ENCODE measurements around the gene KCNJ11.

Gene KCNJ11

DNA sequence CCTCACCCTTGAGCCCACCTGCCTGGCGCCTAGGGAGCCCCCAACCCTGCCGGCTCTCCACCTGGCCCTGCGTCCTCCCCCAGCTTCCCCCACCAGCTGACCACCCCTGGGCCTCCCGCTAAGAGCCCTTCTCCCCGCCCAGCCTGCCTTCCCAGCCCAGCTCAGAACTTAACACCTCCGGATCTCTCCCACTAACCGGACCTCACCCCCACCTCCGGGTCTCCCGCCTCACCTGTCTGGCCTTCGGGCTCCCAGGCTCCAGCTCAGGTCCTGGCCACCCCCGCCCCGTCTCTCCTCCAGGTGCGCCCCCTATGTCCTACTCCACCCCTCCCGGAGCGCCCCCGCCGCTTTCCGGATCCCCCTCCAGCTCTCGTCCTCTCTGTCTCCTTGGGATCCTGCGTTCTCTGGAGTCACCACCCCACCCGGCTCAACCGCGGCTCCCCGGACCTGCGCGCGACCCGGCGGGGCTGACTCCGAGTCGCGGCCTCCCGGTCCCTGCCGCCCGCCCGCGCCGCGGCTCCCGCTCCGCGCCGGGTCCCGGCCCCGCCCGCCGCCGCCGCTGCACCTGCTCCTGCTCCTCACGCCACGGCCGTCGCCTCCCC, at the start of gene KCNJ11:
KCNJ11 (minus strand) TSS at position 51 of the 602 bp plus-strand sequence. CDS start 568 bp downstream, outside the sequence.
- TF ChIP-seq GATA2 (IDR thresholded peaks at IDR 0.05; ENCODE audit: low read depth, low read length), result no peak
- TF ChIP-seq GATA3 (IDR thresholded peaks at IDR 0.05; ENCODE audit: low read depth, low read length), result no peak

DNA sequence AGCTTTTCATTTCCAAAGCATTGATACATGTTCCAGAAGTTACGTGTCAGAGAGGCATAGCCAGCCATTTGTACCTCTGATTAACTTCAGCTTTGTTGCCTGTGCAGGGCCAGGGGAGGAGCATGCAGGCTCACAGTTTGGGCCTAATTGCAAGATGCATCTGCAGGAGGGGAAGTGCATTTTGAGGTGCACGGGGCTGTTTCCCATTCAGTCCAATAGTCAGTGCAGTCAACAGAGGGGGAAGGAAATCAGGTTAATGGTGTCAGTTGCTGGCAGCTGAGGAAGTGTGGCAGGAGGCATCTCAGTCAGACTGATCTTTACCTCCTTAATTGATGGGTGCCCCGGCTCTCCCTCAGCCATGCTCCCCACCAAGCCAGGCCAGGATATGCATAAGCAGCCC, 48.9 kb upstream of the KCNJ11 start:
- TF ChIP-seq GATA3 (IDR thresholded peaks at IDR 0.05; ENCODE audit: low read depth, low read length) (no peak), GATA2 (IDR thresholded peaks at IDR 0.05; ENCODE audit: low read depth, low read length) (no peak)

DNA sequence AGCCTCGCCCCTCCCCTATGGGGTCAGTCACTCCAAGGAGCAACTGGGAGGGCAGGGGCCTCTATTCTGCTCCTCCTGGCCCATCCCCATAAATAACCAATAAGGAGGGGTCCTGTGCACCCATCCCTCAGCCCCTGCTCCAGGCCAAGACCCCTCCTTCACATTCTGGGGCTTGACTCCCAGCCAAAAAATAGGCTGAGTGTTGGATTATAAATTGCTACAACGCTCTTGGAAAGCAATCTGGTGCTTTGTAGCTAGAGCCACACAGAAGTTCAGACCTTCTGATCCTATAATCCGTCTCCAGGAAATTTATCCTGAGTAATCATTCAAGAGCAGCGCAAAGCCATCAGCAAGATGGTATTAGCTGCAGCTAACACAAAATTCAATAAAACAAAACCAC, 45.6 kb upstream of the KCNJ11 start:
- TF ChIP-seq GATA2 (IDR thresholded peaks at IDR 0.05; ENCODE audit: low read depth, low read length) (no peak), GATA3 (IDR thresholded peaks at IDR 0.05; ENCODE audit: low read depth, low read length) (no peak)

DNA sequence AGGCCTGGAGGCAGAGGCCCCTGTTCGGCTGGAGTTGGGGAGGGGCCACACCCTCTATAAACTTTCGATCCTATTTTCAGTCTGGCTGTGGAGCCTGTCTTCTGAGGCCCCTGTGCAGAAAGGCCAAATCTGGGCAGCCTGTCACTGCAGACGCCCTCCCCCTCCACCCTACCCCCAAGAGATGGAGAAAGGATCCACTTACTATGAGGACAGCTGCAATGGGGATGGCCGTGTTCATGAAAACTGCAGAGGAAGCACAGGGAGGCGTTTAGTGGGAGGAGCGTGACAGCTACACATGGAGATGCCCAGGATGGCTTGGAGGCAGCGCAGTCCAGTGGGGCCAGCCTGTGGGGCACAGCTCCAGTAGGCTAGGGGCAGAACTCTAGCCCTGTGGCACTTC, 43.5 kb upstream of the KCNJ11 start:
- TF ChIP-seq GATA3 (IDR thresholded peaks at IDR 0.05; ENCODE audit: low read depth, low read length) (no peak), GATA2 (IDR thresholded peaks at IDR 0.05; ENCODE audit: low read depth, low read length) (no peak)

DNA sequence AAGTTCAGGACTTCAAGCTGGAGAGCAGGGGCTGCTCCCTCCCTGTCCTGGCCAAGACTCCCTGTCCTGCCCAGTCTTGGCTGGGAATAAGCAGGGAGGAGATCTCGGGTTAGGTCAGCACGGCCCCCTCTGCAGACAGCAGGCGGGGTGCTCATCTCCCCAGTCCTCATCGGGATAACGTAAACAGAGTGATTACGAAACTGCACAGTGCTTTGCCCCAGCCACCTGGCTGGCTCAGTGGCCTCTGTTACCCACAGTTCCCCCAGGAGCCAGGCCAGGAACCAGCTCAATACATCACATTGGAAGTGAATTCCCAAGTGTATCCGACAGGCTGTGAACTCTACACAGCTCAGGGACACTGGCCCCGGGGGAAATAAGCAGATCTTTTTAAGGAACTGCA, 42.7 kb upstream of the KCNJ11 start:
- TF ChIP-seq GATA2 (IDR thresholded peaks at IDR 0.05; ENCODE audit: low read depth, low read length), result no peak
- no peak for TF ChIP-seq GATA3 (IDR thresholded peaks at IDR 0.05; ENCODE audit: low read depth, low read length)

DNA sequence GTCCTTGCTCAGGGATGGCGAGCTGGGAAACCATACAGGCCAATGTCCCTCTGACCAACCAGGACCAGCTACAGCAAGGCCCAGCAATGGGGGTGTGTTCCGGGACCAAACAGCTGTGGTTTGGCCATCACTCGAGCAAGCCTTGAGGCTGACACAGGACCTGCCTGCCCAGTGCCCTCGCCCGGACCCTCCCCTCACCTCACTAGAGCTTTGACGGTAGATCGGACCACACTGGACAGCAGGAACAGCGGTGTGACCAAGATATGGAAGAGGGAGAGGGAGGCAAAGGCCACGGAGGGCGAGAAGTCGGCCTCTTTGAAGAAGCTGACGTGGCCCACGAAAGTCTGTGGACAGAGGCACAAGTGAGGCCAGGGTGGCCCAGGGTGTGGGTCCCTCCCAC, 42.2 kb upstream of the KCNJ11 start:
- TF ChIP-seq GATA3 (IDR thresholded peaks at IDR 0.05; ENCODE audit: low read depth, low read length), result no peak
- no peak for TF ChIP-seq GATA2 (IDR thresholded peaks at IDR 0.05; ENCODE audit: low read depth, low read length)

DNA sequence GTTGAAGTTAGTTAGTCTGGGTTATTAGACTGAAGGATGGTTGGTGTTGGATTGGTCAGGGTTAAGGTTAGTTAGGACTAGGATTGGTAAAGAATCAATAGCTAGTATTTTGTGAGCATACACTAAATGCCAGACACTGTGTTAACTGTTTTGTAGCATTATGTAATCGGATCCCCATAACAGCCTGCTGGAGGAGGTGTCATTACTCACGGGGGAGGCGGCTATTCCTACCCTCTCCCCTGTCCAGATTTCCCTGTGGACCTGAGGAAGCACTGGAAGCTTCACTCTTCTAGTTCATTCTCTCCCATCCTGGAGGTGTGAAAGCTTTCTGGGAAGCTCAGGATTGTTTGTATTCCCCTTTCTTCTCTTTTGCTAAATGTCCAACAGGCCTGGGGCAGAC, 40.5 kb upstream of the KCNJ11 start:
- TF ChIP-seq GATA2 (IDR thresholded peaks at IDR 0.05; ENCODE audit: low read depth, low read length), result no peak
- no peak for TF ChIP-seq GATA3 (IDR thresholded peaks at IDR 0.05; ENCODE audit: low read depth, low read length)

DNA sequence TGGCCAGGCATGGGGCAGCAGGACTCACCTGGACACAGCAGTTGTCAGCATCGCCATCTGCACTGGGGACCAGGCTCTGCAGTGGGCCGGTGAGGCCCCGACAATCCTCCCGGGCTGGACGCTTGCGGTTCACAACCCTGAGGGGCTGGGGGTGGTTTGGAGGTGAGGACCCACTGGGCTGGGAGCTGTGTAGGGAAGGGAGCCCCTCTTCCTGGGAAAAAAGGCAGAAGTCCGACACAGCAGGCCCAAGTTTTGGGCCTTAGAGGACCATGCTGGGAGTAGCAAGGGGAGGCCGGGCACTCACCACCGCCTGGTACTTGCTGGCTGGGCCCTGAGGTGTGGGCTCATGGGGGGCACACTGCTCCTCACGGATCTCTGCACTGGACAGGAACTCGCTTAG, 39.8 kb upstream of the KCNJ11 start:
- TF ChIP-seq GATA2 (IDR thresholded peaks at IDR 0.05; ENCODE audit: low read depth, low read length), result no peak
- TF ChIP-seq GATA3 (IDR thresholded peaks at IDR 0.05; ENCODE audit: low read depth, low read length), result no peak

DNA sequence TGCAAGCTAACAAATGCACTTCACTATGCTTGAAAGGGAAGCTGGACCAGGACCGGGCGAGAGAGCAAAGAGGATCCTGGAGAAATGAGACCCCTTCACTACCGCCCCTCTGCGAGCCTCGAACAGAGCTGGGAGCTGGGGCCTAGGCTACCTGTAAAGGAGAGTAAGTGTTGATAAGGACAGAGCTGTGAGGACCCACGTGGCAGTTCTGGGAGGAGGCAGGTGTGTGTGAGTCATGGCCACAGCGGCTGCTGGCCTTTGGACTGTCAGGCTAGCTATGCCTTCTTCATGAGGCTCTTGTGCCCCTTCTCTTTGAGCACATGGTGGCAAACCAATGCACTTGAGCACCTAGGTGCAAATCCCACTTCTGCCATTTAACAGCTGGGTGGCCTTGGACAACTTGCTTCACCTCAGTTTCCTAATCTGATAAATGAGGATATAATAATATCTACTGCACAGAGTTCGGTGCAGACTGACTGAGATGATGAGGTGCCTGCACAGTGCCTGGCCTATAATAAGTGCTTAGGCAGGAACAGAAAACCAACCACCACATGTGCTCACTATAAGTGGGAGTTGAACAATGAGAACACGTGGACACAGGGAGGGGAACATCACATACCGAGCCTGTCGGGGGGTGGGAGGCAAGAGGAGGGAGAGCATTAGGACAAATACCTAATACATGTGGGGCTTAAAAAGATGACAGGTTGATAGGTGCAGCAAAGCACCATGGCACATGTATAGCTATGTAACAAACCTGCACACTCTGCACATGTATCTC, 35.3 kb upstream of the KCNJ11 start:
- TF ChIP-seq GATA3 (IDR thresholded peaks at IDR 0.05; ENCODE audit: low read depth, low read length) (no peak), GATA2 (IDR thresholded peaks at IDR 0.05; ENCODE audit: low read depth, low read length) (no peak)

DNA sequence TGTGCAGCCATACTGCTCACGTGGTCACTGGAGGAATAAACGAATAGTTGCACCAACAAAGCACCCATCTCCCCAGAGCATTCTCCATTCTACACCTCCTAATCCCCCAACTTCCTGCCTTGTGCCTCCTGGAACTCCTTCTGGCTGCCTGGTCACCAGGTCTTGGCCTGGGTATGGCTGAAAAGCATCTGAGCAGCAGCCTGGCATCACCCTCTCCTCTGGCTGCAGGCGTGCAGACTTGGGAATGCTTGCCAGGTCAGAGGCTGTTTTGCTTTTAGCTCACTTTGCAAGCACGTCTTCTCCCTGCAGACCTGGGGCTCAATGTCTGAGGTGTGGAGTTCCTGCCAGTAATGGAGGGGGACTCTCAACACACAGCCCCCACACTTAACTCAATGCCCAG, 33.3 kb upstream of the KCNJ11 start:
- TF ChIP-seq GATA2 (IDR thresholded peaks at IDR 0.05; ENCODE audit: low read depth, low read length), result no peak
- no peak for TF ChIP-seq GATA3 (IDR thresholded peaks at IDR 0.05; ENCODE audit: low read depth, low read length)

DNA sequence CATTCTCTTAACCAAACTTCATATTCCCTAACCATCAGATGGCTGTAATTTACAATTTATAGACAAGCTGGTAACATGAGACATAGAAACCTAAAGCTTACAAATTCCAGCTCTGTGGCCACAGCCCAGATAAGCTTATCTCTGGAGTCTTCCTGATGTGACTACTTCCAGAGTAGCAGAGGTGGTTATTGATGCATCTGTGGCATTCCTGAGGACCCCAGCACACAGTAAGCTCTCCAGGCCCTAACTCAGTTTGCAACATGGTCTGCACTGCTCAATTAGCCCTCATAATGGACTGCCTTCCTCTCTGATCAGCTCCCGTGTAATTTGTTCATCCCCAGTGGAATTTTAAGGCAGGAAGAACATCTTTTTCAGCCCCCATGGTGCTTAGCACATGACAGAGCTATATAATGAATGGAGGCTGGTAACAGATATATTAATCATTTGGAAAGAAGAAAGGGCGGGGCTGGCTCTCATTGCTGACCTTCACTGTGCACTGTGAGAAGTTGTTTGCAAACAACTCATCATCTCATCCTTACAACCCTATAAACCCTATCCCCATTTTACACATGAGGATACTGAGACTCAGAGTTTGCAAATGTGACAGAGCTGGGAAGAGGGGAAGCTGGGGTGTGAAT, 30.1 kb upstream of the KCNJ11 start:
- TF ChIP-seq GATA3 (IDR thresholded peaks at IDR 0.05; ENCODE audit: low read depth, low read length), result no peak
- TF ChIP-seq GATA2 (IDR thresholded peaks at IDR 0.05; ENCODE audit: low read depth, low read length), result no peak

DNA sequence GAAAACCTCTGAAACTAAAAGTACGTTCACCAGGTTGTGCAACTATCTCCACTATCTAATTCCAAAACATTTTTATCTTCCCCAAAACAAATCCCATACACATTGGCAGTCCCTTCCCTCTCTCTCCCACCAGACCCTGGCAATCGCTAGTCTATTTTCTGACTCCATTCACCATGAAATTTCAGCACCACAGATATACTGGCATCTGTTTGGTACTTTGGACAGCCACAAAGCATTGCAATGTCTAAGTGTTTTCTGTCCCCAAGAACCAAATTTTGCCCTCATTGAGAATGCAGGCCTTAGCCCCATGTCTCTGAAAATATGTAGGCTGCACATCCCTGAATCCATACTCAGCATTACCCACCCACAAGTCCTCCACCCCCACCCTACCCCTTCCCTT, 28.0 kb upstream of the KCNJ11 start:
- TF ChIP-seq GATA3 (IDR thresholded peaks at IDR 0.05; ENCODE audit: low read depth, low read length) (no peak), GATA2 (IDR thresholded peaks at IDR 0.05; ENCODE audit: low read depth, low read length) (no peak)

DNA sequence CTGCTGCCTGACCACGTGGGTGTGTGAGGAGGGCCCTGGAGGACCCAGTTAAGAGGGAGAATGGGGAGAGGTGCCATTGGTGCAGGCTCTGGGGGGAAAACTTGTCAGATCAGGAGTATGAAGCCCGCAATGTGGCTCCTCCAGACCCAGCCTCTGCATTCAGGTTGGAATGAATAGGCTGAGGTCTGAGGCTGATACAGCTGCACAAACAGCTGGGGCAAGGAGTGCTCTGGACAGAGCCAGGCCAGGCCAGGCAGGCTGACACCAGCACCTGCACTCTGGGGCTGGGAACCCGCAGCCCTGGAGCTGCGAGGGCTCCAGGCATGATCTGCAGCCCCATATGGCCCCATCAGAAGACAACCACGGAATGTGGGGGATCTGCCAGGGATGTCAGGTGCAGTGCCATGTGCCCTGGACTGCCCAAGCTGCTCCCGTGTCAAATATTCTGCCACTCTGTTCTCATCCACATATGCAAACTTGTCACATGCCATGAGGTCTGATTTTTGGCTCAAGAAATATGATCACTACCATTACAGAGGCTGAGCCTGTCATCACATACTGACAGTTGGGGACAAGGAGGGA, 27.2 kb upstream of the KCNJ11 start:
- no peak for TF ChIP-seq GATA3 (IDR thresholded peaks at IDR 0.05; ENCODE audit: low read depth, low read length)
- no peak for TF ChIP-seq GATA2 (IDR thresholded peaks at IDR 0.05; ENCODE audit: low read depth, low read length)

DNA sequence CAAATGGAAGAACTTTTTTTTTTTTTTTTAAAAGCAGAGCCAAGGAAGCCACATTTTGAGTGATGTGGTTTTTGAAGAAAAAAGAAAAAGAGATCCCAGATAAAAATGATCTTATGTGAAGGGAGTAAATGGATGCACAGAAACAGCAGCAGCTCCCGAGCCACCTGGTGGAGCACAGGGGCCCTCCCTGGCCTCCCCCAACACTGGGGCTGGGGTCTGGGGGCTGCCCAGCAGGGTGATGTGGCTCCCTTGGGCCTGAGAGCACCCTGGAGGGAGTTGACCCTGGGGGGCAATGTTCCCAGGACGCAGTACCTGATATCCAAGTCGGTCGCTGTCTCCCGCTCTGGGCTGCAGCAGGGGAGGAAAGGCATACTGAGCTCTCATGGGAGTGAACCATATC, 26.5 kb upstream of the KCNJ11 start:
- TF ChIP-seq GATA3 (IDR thresholded peaks at IDR 0.05; ENCODE audit: low read depth, low read length), result no peak
- no peak for TF ChIP-seq GATA2 (IDR thresholded peaks at IDR 0.05; ENCODE audit: low read depth, low read length)
